ENCODE measurements around the gene RYR2.

Gene RYR2

DNA sequence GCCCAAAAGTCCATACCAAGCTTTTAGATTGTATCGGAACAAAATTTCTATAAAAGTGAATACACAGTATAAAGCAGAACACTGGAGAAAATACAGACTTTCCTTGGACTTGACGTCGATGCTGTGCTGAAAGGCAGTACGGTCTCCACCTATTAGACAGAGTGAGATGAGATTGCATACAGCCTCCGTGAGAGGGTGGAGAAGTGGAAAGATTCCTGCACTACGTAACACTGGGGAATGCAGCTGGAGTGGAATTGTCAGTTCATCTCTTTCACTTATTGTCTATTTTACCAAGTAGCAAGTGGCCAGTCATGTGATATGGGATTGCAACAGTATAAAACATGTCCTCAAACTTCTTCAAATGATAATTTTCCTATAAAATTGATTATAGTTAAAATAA lies 639.2 kb downstream of the RYR2 start:
- no peak for DNase-seq

- no peak for DNase-seq
Measured at GRCh38 chr1:237684236-237684635, 642.3 kb downstream of the RYR2 start.

DNA sequence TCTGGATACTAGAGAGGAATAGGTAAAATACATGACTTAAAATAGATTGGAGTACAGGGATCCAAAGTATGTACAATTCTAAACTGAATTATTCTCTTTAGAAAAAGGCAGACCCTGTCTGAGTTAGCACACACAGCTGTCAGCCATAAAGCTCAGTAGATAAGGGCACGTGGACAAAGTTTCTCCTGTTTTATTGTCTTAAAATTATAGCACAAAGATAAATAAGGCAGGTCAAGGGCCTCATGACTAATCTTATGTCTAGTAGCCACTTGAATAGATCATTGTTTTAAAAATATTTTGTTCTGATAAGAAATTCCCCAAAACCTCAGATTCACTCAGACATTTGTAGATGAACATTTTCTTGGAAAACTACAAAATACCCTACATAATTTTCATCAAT lies 643.6 kb downstream of the RYR2 start:
- no peak for DNase-seq

- DNase-seq: no peak
Measured at GRCh38 chr1:237687804-237688203, 645.8 kb downstream of the RYR2 start.

GRCh38 chr1:237690656-237691055 lies 648.7 kb downstream of the RYR2 start:
- no peak for DNase-seq

DNA sequence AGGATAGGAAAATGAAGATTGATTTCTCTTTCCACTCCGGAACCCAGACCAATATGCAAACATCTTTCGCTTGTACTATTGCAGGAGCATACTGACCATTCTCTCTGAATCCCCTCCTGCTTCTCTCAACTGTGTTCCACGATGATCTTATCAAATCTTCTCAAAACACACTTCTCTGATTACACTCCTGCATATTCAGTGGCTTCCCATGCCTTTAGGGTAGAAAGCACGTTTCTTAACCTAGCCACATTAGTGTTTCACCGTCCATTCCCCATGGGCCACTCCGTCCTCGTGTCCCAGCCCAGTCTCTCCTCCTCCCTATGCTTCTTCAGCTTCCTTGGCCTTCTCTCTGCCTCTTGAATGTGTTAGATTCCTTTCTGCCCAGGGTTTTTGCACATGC lies 650.3 kb downstream of the RYR2 start:
- no peak for DNase-seq

DNA sequence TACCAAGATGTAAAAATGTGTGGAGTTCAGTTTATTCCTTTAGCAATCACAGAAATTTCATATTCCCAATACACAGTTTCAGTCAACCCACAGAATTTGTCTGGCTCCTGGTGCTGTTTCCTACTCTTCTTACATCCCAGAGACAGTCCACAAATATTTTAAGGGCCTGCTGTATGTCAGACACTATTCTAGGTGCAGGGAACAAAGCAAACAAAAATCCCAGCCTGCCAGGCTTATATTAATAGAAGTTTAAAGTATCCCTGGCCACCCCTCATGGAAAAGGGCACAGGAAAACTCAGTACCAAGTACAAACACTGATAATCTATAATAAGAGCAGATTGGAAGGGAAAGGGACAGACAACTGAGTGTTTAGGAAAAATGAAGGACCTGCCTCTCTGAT lies 653.9 kb downstream of the RYR2 start:
- DNase-seq: no peak

GRCh38 chr1:237700181-237700580 lies 658.2 kb downstream of the RYR2 start:
- no peak for DNase-seq

DNA sequence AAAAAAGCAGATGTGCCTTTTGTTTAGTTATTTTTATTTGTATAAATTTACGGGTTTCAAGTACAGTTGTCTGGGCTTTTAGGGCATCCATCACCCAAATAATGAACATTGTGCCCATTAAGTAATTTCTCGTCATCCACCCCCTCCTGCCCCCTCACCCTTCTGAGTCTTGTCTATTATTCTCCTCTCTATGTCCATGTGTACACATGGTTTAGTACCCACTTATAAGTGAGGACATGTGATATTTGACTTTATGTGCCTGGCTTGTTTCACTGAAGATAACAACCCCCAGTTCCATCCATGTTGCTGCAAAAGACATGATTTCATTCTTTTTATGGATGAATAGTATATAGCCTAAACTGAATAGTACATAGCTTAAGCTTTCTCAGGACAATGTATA lies 659.5 kb downstream of the RYR2 start:
- no peak for DNase-seq

- DNase-seq: no peak
Measured at GRCh38 chr1:237702161-237702560, 660.2 kb downstream of the RYR2 start.

- no peak for DNase-seq
Measured at GRCh38 chr1:237705462-237705861, 663.5 kb downstream of the RYR2 start.

DNA sequence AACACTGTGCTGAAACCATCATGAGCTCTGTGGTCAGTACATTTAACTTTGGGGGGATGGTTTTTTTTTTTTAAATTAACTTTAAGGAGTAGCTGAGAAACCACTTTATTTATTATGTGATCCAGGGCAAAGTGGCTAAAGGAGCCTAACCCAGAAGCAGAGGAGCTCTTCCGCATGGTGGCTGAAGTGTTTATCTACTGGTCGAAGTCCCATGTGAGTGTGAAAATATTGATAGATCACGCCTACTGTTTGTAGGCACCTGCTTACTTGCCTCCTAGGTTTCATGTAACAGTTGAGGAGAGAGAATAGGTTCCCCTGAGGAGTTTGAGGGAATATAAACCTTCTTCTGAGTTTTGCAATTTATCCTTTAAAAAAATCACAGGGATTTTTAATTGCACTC lies 667.4 kb downstream of the RYR2 start:
- no peak for DNase-seq

GRCh38 chr1:237711281-237711680 lies 669.3 kb downstream of the RYR2 start:
- DNase-seq: no peak

GRCh38 chr1:237712082-237712481 lies 670.1 kb downstream of the RYR2 start:
- DNase-seq: no peak

DNA sequence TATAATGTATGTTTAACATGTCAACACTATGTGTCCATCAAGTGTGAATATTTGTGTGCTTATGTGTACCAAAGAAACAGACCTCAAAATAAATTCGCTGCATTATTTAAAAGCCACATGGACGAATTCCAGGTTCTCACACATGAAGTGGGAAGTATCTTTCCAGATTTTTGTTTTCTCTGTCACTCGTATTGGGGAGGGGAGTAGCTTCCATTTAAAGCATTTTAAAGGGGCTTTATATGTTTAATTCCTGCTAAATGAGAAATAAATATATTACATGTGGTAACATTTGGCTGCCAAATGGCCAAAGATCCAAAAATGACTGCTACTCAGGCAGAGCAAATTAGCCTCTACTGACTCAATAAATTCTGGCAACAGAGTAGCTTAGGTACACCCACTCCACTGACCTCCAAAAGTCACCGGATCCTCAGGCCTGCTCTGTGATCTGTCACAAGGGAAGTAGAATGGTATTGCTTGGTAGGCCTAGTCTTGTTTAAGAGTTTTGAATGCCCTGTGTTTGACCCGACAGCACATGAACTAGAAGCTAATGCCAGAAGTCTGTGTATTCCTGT lies 670.7 kb downstream of the RYR2 start:
- no peak for DNase-seq

DNA sequence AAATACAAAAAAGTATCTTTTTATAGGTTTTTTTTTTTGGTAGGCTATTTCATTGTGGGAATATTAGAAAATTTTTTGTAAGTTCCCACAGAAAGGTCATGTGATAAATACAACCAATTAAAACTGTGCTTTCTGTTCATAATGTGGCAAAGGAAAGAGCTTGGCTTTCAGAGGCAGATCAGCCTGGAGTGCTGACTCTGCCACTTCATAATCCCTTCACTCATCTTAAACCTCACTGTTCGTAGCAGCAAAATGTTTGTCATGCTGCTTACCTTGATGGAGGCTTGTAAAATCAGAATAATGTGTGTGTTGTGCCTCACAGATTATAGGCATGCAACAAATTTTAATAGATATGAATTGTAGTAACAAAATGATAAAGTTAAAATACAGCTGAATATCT lies 671.9 kb downstream of the RYR2 start:
- no peak for DNase-seq

DNA sequence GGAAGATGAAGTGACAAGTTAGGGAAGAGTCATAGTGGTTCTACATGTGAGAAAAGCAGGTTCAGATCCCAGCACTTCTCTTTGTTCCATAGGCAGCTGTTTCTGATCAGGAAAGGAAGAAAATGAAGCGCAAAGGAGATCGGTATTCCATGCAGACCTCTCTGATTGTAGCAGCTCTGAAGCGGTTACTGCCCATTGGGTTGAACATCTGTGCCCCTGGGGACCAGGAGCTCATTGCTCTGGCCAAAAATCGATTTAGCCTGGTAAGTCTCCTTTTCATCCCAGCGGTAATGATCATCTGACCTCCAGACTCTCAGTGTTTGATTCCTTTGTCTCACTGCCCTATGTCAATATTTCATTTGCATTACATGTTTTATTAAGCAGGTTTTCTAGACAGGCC lies 675.1 kb downstream of the RYR2 start:
- DNase-seq: no peak

GRCh38 chr1:237730826-237731350 lies 688.9 kb downstream of the RYR2 start:
- no peak for DNase-seq

- DNase-seq: no peak
Measured at GRCh38 chr1:237732657-237733056, 690.7 kb downstream of the RYR2 start.

DNA sequence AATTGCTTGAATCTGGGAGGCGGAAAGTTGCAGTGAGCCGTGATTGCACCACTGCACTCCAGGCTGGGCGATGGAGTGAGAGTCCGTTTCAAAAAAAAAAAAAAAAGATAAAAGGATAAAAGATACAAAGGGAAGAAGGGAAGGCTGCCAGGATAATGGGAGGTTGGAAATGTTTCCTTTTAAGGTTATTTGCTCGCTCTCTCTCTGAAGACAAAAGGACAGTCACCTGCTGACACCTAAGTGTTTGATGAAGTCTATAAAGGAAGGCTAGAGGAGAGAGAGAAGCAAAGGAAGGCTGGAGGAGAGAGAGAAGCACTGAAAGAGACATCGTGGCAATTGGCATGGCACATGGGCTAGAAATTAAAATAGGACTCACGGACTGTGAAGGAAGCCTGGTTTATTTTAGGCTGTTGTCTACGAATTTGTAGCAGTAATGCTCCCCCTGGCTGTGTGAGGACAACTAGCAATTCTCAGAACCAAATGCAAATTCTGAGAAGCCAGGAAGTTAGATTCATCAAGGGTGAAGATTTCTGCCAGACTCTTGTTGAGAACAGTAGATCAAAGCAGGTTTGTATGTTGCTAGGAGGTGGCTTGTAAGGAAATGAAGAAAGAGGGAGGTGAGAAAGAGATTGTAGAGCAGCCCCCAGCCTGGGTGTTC lies 694.5 kb downstream of the RYR2 start:
- no peak for DNase-seq

DNA sequence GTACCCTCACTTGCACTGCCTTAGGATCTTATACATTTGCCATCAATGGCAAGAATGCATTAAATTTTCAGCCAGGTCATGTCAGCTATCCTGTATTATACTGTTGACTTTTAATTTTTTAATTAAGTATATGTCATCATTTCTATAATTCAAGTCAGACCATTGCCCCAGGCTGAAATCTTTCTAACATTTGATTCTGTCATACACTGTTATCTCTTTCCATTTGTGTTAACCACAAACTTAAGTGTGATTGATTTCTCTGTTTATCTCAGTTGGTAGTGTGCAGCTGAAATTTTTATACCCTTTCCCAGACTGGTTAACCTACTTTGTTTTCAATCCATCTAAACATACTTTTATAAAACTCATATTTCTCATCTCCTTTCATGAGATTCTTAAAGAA lies 695.5 kb downstream of the RYR2 start:
- DNase-seq: no peak

DNA sequence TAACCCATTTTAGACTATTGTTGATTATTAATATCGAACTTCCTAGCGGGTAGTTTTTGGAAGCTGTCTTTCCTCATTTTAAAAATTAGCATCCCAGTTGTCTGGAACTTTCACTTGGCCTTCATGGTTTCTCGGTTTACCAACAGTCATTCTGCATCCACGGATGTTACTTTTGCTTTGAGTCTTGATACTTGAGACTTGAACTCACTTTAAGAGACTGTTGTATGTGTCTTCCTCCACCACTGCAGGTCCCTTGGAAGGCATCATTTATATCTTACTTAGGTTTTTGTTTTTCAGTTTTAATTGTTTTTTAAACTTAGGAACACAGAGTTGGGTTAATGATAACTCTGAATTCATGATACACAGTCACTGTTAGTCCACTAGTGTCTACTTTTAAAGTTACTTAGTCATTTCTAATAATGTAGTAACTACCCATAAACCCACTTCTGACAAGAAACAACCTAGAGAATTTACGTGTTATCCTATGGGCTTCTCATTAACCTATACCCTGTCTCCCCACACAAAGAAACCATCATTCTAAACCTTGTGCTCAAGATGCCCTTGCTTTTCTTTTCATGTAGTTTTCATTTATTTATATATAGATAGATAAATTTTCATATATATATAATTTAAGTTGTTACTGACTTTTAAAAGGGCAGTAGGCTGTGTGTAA lies 696.1 kb downstream of the RYR2 start:
- no peak for DNase-seq

GRCh38 chr1:237740846-237741245 lies 698.9 kb downstream of the RYR2 start:
- no peak for DNase-seq

DNA sequence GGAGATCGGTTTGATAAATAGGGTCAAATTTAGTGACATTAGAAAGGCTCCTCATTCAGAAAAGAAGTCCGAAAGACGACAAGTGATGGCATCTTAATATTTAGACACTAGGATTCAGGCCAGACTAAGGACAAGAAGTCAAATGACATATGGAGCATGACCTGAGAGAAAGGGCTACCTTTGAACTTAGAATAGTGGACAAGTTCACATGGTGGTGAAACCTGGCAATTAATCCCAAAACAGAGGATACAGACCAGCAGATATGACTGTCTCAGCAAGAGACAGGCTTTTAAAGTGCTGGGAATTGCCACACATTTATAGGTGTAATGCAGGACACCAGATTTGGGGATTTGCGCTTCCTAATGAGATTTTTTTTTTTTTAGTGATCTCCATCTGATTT lies 703.6 kb downstream of the RYR2 start:
- no peak for DNase-seq

Measured in suppressor macrophage (primary cell).